ENCODE measurements around the gene MCC. TPM values are rescaled to one million over a fixed set of nuclear protein-coding genes. Genes with fewer than 3 reads are reported as not detected.
"Not testable (repeated sequence)": the region's sequence is repeated elsewhere in the genome, so short reads cannot be mapped to it uniquely, and the experiment has no call there.

Gene MCC
- total and polyA plus RNA-seq, 4 donors = 1.6 to 38.6 (median 11.2) TPM

DNA sequence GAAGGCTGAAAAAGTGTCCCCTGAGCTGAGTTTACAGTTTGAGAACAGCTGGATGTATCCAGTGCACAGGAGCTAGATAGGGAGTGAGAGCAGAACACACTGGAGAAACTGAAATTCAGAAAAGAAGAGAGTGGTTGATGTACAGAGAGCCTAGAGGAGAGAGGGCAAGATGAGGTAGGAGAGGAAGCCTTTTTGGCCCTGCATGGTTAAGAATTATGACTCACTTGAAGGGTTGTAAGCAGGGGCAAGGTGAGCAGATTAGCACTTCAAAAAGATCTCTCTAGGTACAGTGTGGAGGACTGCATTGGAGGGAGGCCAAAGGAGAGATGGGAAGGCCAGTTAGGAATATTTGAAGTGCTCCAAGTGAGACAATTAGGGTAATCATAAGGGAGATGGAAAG lies 25.2 kb downstream of the MCC start:
- peaks cover 0 to 2% (median 0%) of the 10 kb centered on the region in 4 donors for H3K9me3 ChIP-seq (ENCODE audit: control insufficient read depth in 4 of 4, insufficient read depth in 3 of 4, low read length in 3 of 4)
- DNase-seq (no peak), ATAC-seq (ENCODE audit: insufficient read depth, low FRiP score) (no peak)
- H3K9ac ChIP-seq (ENCODE audit: insufficient read depth in 1 of 2, low read length in 2 of 2) = no peak overlapping the region
- TF ChIP-seq, protein P1, sequence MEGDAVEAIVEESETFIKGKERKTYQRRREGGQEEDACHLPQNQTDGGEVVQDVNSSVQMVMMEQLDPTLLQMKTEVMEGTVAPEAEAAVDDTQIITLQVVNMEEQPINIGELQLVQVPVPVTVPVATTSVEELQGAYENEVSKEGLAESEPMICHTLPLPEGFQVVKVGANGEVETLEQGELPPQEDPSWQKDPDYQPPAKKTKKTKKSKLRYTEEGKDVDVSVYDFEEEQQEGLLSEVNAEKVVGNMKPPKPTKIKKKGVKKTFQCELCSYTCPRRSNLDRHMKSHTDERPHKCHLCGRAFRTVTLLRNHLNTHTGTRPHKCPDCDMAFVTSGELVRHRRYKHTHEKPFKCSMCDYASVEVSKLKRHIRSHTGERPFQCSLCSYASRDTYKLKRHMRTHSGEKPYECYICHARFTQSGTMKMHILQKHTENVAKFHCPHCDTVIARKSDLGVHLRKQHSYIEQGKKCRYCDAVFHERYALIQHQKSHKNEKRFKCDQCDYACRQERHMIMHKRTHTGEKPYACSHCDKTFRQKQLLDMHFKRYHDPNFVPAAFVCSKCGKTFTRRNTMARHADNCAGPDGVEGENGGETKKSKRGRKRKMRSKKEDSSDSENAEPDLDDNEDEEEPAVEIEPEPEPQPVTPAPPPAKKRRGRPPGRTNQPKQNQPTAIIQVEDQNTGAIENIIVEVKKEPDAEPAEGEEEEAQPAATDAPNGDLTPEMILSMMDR (IDR thresholded peaks at IDR 0.05; ENCODE audit: control extremely low read depth, extremely low read depth) = no peak
- no peaks in the 10 kb centered on the region for H3K27me3 ChIP-seq (ENCODE audit: control insufficient read depth in 3 of 3, insufficient read depth in 3 of 3, low read length in 2 of 3)
- H3K36me3 ChIP-seq (ENCODE audit: control insufficient read depth in 4 of 4, insufficient read depth in 4 of 4, low read length in 4 of 4) = no peaks in the 10 kb centered on the region
- no peak overlapping the region for H3K4me3 ChIP-seq
- H3K4me1 ChIP-seq (ENCODE audit: control insufficient read depth in 5 of 5, insufficient read depth in 5 of 5, low read length in 5 of 5) = no peaks in the 10 kb centered on the region
- no peak overlapping the region for H3K27ac ChIP-seq (ENCODE audit: low read depth in 1 of 2, low read length in 1 of 2)

DNA sequence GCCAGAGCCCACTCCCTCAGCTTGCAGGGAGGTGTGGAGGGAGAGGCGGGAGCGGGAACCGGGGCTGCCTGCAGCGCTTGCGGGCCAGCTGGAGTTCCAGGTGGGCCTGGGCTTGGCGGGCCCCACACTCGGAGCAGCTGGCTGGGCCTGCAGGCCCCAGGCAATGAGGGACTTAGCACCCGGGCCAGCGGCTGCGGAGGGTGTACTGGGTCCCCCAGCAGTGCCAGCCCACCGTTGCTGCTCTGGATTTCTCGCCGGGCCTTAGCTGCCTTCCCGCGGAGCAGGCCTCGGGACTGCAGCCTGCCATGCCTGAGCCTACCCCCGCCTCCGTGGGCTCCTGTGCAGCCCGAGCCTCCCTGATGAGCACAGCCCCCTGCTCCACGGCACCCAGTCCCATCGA lies 31.1 kb downstream of the MCC start:
- not testable (repeated sequence) for H3K9ac ChIP-seq (ENCODE audit: insufficient read depth in 1 of 2, low read length in 2 of 2); DNase-seq; H3K36me3 ChIP-seq (ENCODE audit: control insufficient read depth in 4 of 4, insufficient read depth in 4 of 4, low read length in 4 of 4); H3K9me3 ChIP-seq (ENCODE audit: control insufficient read depth in 4 of 4, insufficient read depth in 3 of 4, low read length in 3 of 4); H3K27ac ChIP-seq (ENCODE audit: low read depth in 1 of 2, low read length in 1 of 2); H3K27me3 ChIP-seq (ENCODE audit: control insufficient read depth in 3 of 3, insufficient read depth in 3 of 3, low read length in 2 of 3); H3K4me1 ChIP-seq (ENCODE audit: control insufficient read depth in 5 of 5, insufficient read depth in 5 of 5, low read length in 5 of 5); ATAC-seq (ENCODE audit: insufficient read depth, low FRiP score); H3K4me3 ChIP-seq
- WGBS, 2 donors = 92 to 97% methylated on average over 20 to 21 of the region's 21 CpGs

DNA sequence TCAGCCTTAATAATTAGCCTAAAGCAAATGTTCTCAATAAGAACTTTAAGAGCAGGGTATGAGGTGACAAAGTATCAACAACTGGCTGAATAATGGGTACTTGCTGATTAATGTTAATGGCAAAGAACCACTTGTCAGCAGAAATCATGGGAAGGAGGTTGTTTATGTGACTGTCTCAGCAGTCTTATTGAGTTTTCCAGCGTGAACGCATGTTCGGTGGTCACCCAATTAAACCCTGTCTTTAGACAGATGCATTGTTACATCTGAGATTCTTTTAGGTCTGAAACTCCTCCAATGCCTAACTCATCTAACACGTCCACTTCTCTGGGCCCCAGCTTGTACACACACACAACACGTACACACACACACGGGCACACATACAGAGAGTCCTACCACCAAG lies 35.3 kb downstream of the MCC start:
- H3K27me3 ChIP-seq (ENCODE audit: control insufficient read depth in 3 of 3, insufficient read depth in 3 of 3, low read length in 2 of 3) = peaks cover 0 to 4% (median 0%) of the 10 kb centered on the region in 3 donors
- no peak overlapping the region for H3K4me3 ChIP-seq
- H3K36me3 ChIP-seq (ENCODE audit: control insufficient read depth in 4 of 4, insufficient read depth in 4 of 4, low read length in 4 of 4) = no peaks in the 10 kb centered on the region
- H3K9ac ChIP-seq (ENCODE audit: insufficient read depth in 1 of 2, low read length in 2 of 2) = no peak overlapping the region
- peaks cover 0 to 18% (median 9%) of the 10 kb centered on the region in 5 donors for H3K4me1 ChIP-seq (ENCODE audit: control insufficient read depth in 5 of 5, insufficient read depth in 5 of 5, low read length in 5 of 5)
- 83 to 84% methylated on average over 6 of the region's 6 CpGs for WGBS, 2 donors
- TF ChIP-seq, protein P1 (IDR thresholded peaks at IDR 0.05; ENCODE audit: control extremely low read depth, extremely low read depth) = no peak
- ATAC-seq (ENCODE audit: insufficient read depth, low FRiP score) (no peak), DNase-seq (no peak)
- H3K9me3 ChIP-seq (ENCODE audit: control insufficient read depth in 4 of 4, insufficient read depth in 3 of 4, low read length in 3 of 4) = no peaks in the 10 kb centered on the region
- no peak overlapping the region for H3K27ac ChIP-seq (ENCODE audit: low read depth in 1 of 2, low read length in 1 of 2)

DNA sequence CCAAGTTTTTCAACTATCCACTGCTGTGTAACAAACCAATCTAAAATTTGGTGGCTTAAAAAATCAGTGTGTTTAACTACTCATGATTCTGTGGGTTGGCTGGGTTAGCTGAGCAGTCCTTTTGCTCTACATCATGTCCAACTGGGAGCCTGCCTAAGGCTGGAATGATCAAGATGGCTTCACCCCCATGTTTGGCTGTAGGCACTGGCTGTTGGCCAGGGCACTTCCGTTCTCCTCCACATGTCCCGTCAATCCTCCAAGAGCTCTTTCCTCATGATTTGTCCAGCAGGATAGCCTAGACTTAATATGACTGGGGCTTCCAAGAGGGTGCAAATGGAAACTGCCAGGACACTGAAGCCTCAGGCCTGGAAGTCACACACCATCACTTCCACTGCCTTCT lies 36.5 kb downstream of the MCC start:
- Histone ChIP-seq H3K4me3 (no peak overlapping the region), H3K9ac (ENCODE audit: insufficient read depth in 1 of 2, low read length in 2 of 2) (no peak overlapping the region), H3K9me3 (ENCODE audit: control insufficient read depth in 4 of 4, insufficient read depth in 3 of 4, low read length in 3 of 4) (no peaks in the 10 kb centered on the region), H3K4me1 (ENCODE audit: control insufficient read depth in 5 of 5, insufficient read depth in 5 of 5, low read length in 5 of 5) (peaks cover 0 to 22% (median 12%) of the 10 kb centered on the region in 5 donors), H3K36me3 (ENCODE audit: control insufficient read depth in 4 of 4, insufficient read depth in 4 of 4, low read length in 4 of 4) (no peaks in the 10 kb centered on the region), H3K27ac (ENCODE audit: low read depth in 1 of 2, low read length in 1 of 2) (no peak overlapping the region), H3K27me3 (ENCODE audit: control insufficient read depth in 3 of 3, insufficient read depth in 3 of 3, low read length in 2 of 3) (peaks cover 0 to 4% (median 0%) of the 10 kb centered on the region in 3 donors)
- WGBS, 2 donors = 67 to 72% methylated on average over 2 of the region's 2 CpGs
- ATAC-seq (ENCODE audit: insufficient read depth, low FRiP score) = no peak
- TF ChIP-seq, protein P1 (IDR thresholded peaks at IDR 0.05; ENCODE audit: control extremely low read depth, extremely low read depth) = no peak
- DNase-seq = peak in 1 of 3 donors; percentile 12
